NCI-H446 (cell line): ENCODE measurements around the gene BCHE.
A peak's percentile ranks its signal among the peaks of the same experiment; 100 is the strongest.
"Not testable (repeated sequence)": the region's sequence is repeated elsewhere in the genome, so short reads cannot be mapped to it uniquely, and the experiment has no call there.

Source experiments
- DNase-seq, 2 experiments: peaks; one replicate each; lab custom pipeline; 2025; lab: John Stamatoyannopoulos, UW

Gene BCHE

GRCh38 chr3:165817160-165817709 lies 20.0 kb downstream of the BCHE start:
- DNase-seq = no peak

GRCh38 chr3:165816209-165816608 lies 21.0 kb downstream of the BCHE start:
- DNase-seq = no peak

- DNase-seq = no peak
Measured at GRCh38 chr3:165815682-165816081, 21.5 kb downstream of the BCHE start.

DNA sequence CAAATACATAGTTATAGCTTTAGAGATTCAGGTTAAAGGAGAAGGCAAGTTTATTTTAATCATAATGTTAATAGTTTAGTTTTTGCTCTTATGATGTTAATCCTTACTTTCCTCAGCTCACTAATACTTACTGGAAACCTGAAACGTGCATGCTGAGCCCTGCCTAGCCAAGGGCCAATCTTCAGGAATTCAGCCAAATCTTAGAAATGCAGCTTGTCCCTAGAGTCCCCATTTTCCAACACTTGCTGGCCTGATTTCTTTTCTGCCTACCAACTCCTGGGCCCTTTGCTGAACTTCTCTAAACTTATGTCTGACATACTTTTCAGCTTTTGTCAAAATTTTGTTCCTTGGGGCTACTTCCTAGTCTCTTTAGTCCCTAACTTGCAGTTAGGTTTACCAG lies 22.8 kb downstream of the BCHE start:
- no peak for DNase-seq

GRCh38 chr3:165807937-165808336 lies 29.3 kb downstream of the BCHE start:
- DNase-seq = not testable (repeated sequence)

GRCh38 chr3:165805946-165806561 lies 31.2 kb downstream of the BCHE start:
- DNase-seq = no peak

- DNase-seq = no peak
Measured at GRCh38 chr3:165803471-165803870, 33.8 kb downstream of the BCHE start.

DNA sequence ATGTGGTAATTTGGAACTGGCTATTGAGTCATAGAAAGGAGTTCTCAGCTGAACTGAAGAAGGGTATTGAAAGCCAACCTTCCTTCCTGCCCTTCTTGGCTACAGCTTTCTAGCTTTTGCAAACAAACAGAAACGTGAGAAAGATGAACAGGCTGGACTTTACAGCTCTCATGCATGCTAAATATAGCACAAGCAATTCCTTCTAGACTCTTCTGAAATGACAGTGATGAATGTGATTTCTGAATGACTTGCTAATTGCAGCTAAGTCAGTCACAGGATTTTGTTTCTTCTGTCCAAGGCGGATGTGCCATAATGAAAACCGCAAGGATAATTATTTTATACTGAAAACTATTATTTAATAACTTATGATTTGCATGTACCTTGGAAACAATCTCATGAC lies 36.3 kb downstream of the BCHE start:
- DNase-seq = peak; percentile 73 to 94

DNA sequence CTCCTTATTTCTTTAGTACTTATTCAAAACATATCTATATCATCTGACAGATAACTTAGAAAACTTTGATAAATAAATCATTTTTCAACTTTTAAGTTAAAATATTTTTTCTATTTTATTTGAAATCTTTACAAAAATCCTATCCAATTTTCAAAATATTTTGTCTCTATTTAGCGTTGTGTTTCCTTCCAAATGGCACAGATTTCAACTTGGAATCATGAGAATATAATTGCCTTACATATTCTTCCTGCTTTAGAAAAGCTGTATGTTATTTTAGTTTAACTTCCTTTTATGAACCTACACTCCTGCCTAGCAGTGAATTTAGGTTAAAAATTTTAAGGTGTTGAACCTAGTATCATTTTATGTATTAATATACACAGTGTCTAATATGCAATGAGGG lies 38.2 kb downstream of the BCHE start:
- no peak for DNase-seq

- peak; percentile 87 to 88 for DNase-seq
Measured at GRCh38 chr3:165797551-165797950, 39.7 kb downstream of the BCHE start.

GRCh38 chr3:165796701-165797100 lies 40.5 kb downstream of the BCHE start:
- no peak for DNase-seq

GRCh38 chr3:165788531-165788930 lies 48.7 kb downstream of the BCHE start:
- no peak for DNase-seq

DNA sequence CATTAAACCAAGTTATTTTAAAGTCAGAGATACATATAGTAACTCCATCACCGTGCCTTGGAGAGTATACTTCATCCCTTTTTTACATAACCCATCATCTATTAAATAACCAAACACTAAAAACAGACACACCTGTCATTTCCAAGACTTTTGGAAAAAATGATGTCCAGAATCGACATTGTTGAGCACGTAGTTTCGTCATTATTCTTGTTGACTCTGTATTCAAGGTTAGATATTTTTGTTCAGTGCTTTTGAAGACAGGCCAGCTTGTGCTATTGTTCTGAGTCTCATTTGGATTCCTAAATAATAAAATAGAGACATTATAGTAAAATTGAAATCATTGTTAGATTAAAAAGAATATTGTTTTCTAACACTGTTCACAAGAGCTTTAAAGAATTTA lies 51.2 kb downstream of the BCHE start:
- no peak for DNase-seq

DNA sequence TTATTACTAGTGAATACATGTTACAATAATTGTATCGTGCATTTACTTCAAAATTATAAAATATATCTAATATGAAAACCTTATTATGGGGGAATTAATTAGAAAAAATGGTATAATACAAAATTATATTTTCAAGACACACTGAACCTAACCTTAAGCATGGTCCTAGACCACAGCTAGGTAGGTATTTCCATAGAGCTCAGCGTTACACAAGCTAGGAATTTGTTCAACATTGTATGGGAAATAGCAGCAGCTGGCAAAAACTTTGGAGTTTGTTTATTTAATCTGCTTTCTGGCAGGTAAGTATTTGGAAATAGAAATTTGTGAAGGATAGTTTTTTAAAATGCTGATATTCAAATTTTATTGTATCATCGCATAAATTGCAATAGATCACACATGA lies 52.9 kb downstream of the BCHE start:
- no peak for DNase-seq

- no peak for DNase-seq
Measured at GRCh38 chr3:165783383-165783782, 53.8 kb downstream of the BCHE start.

- no peak for DNase-seq
Measured at GRCh38 chr3:165778891-165779290, 58.3 kb downstream of the BCHE start.

GRCh38 chr3:165778456-165778855 lies 58.8 kb downstream of the BCHE start:
- DNase-seq = no peak

GRCh38 chr3:165775824-165776223 lies 61.4 kb downstream of the BCHE start:
- DNase-seq = no peak

GRCh38 chr3:165770781-165771180 lies 66.4 kb downstream of the BCHE start:
- DNase-seq = no peak

- DNase-seq = no peak
Measured at GRCh38 chr3:165768680-165769079, 68.5 kb downstream of the BCHE start.

GRCh38 chr3:165759041-165759440 lies 78.2 kb downstream of the BCHE start:
- no peak for DNase-seq

DNA sequence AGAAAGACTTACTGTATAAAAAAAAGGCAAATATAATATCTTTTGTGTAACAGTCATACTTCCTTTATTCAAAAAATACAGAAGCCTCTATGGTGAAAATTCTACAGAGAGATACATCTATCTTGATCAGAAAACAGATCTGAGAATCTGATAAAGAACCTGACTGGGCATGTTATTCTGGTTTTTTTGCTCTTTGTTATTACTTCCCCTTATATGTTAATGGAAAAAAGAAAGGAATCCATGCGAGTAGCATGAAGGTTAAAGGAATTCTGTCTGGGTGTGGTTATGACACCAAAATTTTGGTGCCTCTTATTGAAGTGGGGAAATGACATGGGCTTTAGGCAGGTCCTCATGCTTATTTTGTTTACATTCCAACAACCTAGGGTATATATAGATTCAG lies 81.7 kb downstream of the BCHE start:
- no peak for DNase-seq

DNA sequence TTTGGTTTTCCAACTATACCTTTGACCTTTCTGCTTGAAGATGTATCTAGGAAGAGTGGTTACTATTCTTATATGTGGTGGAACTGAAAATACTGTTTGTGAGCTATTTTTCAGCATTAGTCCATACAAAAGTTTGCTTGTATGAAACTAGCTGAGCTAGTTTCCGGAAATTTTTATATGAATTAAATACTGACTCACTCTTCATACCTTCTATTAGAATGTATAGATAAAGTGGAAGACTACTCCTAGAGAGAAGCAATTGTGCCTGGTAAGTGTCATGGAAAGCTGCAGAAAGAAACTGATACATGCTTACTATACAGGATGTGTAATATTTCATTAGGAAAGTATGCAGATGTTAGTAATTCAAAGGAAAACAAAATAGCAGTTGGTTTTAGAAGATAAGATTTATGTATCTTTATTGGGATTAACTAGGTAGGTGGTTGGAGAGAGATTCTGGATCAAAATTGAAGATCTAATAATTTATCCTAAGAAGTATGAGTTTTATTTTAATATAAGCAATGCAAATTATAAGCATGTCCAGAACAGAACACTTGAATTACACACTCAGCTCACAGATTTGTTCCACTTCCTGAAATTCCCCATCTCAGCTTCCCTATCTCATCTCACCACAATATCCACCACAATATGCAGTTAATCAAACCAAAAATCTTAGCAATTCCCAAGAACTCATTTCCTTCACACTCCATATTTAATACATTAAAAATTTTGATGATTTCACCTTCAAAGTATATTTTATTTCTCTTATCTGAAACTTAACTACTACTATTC lies 82.8 kb downstream of the BCHE start:
- no peak for DNase-seq
